Bronchial epithelial cell (primary cell): ENCODE results near the gene SAA4. TPM values are rescaled to one million over a fixed set of nuclear protein-coding genes. Genes with fewer than 3 reads are reported as not detected.

Experiments
- DNase-seq: peaks from one replicate; pipeline ENCODE4 v3.0.0-alpha.2; 2010; ENCODE audit warnings: low read depth
- FAIRE-seq: peaks from 2 replicates; lab custom pipeline; 2011; peaks lifted over from hg19 to GRCh38; lab: Jason Lieb, UNC
- H3K27me3 ChIP-seq: 2 replicates; pipeline ENCODE4 v1.5.1; 2011; ENCODE audit warnings: low read length; ENCODE audit not compliant: control insufficient read depth, insufficient read depth
- H3K36me3 ChIP-seq: 2 replicates; pipeline ENCODE4 v1.5.1; 2011; ENCODE audit warnings: low read length; ENCODE audit not compliant: control insufficient read depth, insufficient read depth
- H3K4me3 ChIP-seq: 2 replicates; pipeline ENCODE4 v1.5.1; 2011; ENCODE audit warnings: mild to moderate bottlenecking, low read depth, low read length, control low read depth
- total RNA-seq: library from RNA; depleted of rRNA; stranded (reverse); fragments of >200 nt; gene quantifications from 2 replicates; pipeline ENCODE4 v1.2.1, GENCODE V29; 2014
- TF ChIP-seq, protein P1 (sequence below): IDR thresholded peaks from 2 replicates; pipeline ENCODE4 v1.5.1; 2011; ENCODE audit warnings: mild to moderate bottlenecking, moderate library complexity, low read length, control low read depth, inconsistent platforms; ENCODE audit not compliant: insufficient read depth, severe bottlenecking

SAA4 gene
- total RNA-seq, 1 donor from 2014 or later: not detected

DNA sequence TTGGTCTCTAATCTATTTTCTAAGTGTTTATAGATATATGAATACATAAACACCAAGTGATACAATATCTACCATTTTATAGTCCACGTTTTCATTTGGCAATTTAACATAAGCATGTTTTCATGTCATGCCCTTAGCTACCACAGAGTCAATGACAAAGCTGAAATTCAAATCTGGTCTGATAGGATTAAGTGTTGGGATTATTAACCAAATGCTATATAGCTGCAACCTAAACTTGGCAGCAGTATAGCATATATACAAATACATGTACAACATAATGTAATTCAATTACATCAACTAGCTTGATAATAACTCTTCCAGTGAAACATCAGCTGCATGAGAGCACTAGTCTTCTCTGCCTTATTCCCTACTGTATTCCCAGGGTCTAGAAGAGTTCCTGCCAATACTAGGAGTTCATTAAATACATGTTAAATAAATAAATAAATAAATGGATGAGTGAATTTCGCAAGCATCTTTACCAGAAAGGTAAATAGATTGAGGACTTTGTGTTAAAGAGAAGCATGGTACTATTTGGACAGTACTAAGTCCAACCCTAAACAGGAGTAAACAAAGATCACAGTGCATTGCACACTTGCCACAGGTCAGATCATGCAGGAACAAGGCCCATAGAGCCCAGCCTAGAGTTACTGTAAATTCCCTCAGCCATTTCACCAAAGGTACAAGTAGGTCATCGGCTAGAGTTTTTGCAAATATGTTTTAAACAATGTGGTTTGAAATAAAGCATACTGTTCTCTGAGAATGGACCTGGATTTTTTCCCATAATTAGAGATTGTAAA is 12.8 kb downstream of the SAA4 start:
- H3K4me3 ChIP-seq: no peak overlapping the region
- FAIRE-seq: no peak
- no peak for DNase-seq
- no peaks in the 10 kb centered on the region for H3K36me3 ChIP-seq
- H3K27me3 ChIP-seq: no peaks in the 10 kb centered on the region
- TF ChIP-seq, protein P1, sequence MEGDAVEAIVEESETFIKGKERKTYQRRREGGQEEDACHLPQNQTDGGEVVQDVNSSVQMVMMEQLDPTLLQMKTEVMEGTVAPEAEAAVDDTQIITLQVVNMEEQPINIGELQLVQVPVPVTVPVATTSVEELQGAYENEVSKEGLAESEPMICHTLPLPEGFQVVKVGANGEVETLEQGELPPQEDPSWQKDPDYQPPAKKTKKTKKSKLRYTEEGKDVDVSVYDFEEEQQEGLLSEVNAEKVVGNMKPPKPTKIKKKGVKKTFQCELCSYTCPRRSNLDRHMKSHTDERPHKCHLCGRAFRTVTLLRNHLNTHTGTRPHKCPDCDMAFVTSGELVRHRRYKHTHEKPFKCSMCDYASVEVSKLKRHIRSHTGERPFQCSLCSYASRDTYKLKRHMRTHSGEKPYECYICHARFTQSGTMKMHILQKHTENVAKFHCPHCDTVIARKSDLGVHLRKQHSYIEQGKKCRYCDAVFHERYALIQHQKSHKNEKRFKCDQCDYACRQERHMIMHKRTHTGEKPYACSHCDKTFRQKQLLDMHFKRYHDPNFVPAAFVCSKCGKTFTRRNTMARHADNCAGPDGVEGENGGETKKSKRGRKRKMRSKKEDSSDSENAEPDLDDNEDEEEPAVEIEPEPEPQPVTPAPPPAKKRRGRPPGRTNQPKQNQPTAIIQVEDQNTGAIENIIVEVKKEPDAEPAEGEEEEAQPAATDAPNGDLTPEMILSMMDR: no peak

- Histone ChIP-seq H3K4me3 (no peak overlapping the region), H3K27me3 (no peaks in the 10 kb centered on the region), H3K36me3 (no peaks in the 10 kb centered on the region)
- DNase-seq (no peak), FAIRE-seq (peak; percentile 97)
- TF ChIP-seq, protein P1: no peak
Measured at GRCh38 chr11:18222814-18223421, 13.7 kb downstream of the SAA4 start.

DNA sequence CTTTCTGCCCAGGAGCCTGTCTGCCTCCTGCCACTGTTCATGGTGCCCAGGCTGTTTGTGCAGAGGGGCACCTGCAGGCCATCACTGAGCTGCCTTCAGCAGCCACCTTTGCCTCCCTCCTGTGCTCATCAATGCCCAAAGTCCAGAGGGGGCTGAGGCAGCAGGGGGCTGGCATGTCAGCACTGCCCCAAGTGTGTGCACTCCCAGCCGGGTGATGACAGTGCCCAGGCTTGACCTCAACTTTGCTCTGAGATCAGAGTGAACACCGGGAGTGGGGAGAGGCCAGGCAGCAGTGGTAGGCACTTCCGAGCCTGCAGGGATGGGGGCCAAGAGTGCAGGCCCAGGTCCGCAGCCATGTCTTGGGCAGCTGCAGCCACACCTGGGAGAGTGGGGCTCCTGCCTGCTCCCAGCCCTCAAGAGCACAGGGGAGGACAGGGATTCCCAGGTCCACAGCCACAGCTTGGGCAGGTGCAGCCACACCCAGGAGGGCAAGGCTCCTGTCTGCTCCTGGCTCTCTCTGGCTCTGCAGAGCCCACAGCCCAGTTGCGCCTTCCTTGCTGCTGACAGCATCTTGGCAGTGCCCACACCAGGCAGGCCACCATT is 15.2 kb downstream of the SAA4 start:
- no peak for DNase-seq
- H3K27me3 ChIP-seq: no peaks in the 10 kb centered on the region
- TF ChIP-seq, protein P1: no peak
- no peaks in the 10 kb centered on the region for H3K36me3 ChIP-seq
- FAIRE-seq: peak; percentile 28
- no peak overlapping the region for H3K4me3 ChIP-seq

DNA sequence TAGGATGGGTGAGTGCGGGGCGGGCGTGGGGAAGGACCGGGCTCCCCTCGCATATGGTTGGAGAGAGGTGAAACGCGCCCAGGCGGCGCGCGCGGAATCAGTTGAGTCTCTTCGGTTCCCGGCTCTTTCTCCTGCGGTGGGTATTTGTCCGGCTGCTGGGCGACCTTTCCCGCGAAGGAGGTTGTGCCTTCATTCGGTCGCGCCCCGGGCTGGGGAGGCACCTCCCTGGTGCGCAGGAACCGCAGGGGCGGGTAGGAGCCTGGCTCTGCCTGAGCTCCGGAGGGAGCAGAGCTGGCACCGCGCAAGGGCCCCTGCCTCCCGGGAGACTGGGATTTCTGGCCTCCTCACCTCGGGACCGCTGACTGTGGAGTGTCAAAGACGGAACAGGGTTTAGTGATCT is 27.5 kb downstream of the SAA4 start:
- DNase-seq: no peak
- Histone ChIP-seq H3K27me3 (no peaks in the 10 kb centered on the region), H3K36me3 (no peaks in the 10 kb centered on the region), H3K4me3 (no peak overlapping the region)
- FAIRE-seq: no peak
- TF ChIP-seq, protein P1: no peak

GRCh38 chr11:18204771-18205170 is 31.8 kb downstream of the SAA4 start:
- no peaks in the 10 kb centered on the region for H3K27me3 ChIP-seq
- no peaks in the 10 kb centered on the region for H3K36me3 ChIP-seq
- TF ChIP-seq, protein P1: no peak
- FAIRE-seq (no peak), DNase-seq (no peak)
- H3K4me3 ChIP-seq: no peak overlapping the region
